Activated T-cell treated with anti-CD3 and anti-CD28 coated beads for 48 hours (primary cell): Measurements from ENCODE around the gene HAGH.
A peak's percentile ranks its signal among the peaks of the same experiment; 100 is the strongest.

ENCODE experiments used
- DNase-seq: peaks from one replicate; pipeline ENCODE4 v3.0.0-alpha.2; 2020; ENCODE audit warnings: low read depth

HAGH gene

DNA sequence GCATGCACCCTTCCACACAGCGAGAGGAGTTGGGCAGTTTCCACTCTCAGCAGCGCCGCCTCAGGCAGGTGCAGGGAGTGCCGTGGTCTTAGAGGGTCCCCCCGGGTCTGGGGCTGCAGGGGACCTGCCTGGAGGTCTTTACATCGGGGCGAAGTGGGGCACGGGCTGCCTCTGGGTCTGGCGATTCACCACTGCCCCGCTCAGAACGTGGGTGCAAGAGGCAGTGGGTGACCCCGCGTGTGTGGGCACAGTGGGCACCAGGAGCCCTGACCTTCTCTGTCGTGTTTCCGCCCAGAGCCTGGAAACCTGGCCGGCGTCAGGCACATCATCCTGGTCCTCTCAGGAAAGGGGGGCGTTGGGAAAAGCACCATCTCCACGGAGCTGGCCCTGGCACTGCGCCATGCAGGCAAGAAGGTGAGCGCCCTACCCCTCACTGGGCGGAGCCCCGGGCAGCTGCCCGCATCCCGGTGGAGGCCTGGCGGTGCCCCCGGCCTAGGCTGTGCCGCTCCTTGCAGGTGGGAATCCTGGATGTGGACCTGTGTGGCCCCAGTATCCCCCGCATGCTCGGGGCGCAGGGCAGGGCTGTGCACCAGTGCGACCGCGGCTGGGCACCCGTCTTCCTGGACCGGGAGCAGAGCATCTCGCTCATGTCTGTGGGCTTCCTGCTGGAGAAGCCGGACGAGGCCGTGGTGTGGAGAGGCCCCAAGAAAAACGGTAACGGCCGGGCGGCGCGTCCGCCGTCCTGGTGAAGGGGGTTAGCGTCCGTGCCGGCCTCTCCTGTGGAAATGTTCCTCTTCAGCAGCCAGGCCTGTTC, 40.2 kb downstream of the HAGH start:
- no peak for DNase-seq

- DNase-seq: no peak
Measured at GRCh38 chr16:1785846-1786170, 40.8 kb downstream of the HAGH start.

DNA sequence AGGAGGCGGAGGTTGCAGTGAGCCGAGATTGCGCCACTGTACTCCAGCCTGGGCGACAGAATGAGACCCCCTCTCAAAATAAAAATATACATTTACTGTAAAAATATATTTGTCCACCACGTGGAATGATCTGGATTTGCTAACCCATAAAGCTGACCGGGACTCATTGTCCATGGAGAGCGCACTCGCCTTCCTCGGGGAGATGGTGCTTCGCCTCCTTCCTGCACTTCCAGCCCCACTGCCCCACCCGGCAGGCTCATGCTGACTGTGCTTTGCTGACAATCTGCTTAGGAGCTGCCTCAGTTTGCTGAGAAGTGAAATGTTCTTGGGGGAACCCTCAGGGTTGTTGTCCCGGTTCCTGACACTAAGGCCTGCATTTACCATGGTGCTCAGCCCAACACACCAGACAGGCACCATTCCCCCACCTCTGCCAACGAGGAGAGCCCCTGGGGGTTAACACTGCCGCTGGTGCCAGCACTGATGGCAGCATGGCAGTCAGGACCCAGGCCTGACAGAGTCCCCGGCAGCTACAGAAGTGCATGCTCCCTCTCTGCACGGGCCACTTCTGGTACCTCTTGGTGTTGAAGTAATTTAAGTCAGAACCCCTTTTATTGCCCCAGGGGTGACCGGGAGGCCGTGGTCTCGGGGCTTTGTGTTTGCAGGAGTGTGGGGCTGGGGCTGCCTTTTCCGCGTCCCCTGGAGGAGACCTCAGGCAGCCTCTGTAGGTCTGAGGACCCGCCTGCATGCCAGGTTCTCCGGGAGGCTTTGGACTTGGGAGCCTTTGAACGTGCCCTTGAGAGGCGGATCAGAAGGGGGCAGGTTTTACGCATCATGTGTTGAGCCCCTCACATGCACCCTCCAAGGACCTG, 41.4 kb downstream of the HAGH start:
- no peak for DNase-seq

DNA sequence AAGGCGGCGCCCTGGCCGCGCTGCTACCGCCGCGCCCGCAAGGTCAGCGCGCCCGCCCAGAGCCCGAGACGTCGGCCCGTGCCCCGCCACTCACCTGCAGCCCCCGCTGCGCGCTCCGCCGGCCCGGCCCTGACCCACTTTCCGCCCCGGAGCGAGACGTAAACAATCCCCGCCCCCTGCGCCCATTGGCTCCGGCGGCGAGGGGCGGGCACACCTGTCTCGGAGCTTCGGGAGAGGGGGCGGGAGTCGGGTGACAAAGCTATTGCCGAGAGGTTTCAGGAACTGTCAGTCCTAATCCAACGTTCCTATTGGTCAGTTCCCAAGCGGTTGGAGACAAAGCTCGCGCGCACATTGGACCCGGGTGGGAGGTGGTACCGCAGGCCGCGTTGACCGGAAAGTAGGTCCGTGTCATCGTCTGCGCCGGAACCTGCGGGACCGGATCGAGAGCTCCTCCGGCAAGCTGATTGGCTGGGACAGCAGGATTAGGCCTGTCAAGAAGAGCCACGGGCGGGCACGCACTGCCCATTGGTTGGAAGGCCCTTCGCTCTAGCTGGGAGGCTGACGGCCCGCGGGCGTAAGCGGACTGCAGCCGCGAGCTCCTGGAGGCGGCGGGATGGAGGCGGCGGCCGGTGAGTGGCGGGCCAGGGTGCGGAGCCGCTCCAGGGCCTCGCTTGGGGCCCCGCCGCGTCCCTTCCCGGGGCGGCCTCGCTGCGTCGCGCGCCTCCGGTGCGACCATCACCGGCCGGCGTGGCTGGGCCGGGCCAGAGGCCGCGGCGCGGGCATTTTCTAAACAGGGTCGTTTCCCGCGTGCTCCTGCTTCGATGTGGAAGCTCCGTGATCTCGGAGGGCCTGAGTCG, 44.0 kb downstream of the HAGH start, which contains the start of the genes NUBP2 and SPSB3:
TSS of gene NUBP2 (plus strand) at position 553 of the 857 bp plus-strand sequence. CDS start at position 614, 61 bp downstream.
TSS of gene SPSB3 (minus strand) at position 164 of the 857 bp plus-strand sequence. CDS start 1,088 bp downstream, outside the sequence.
- DNase-seq: peak; percentile 97

GRCh38 chr16:1781758-1782407, 44.7 kb downstream of the HAGH start:
- no peak for DNase-seq

DNA sequence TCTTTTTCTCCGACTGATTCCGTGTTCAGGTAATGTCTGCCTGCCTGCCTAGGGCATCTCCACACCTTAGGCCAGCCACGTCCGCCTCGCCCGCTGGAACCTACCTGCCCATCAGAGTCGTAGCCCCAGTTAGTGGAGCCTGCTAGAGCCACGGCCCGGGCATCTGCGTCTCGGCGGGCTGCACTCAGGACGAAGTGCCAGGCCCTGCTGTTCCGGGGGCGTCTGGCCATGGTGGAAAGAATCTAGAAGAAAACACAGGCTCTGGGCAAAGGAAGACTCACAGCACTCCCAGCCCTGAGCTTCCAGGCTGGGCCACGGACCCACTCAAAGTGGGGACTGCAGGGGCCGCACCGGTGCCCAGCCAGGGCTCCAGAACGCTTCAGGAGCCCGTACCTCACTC, 45.4 kb downstream of the HAGH start:
- no peak for DNase-seq

DNA sequence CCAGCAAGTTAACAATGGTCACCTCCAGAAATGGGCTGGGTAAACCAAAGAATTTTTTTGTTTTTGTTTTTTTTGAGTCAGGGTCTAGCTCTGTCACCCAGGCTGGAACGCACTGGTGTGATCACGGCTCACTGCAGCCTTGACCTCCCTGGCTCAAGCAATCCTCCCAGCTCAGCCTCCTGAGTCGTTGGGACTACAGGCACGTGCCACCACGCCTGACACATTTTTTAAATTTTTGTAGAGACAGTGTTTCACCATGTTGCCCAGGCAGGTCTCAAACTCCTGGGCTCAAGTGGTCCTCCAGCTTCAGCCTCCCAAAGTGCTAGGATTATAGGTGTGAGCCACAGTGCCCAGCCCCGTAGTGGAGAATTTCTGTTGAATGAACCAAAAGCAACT, 46.0 kb downstream of the HAGH start:
- DNase-seq: no peak

GRCh38 chr16:1779741-1780676, 46.6 kb downstream of the HAGH start:
- DNase-seq: no peak

DNA sequence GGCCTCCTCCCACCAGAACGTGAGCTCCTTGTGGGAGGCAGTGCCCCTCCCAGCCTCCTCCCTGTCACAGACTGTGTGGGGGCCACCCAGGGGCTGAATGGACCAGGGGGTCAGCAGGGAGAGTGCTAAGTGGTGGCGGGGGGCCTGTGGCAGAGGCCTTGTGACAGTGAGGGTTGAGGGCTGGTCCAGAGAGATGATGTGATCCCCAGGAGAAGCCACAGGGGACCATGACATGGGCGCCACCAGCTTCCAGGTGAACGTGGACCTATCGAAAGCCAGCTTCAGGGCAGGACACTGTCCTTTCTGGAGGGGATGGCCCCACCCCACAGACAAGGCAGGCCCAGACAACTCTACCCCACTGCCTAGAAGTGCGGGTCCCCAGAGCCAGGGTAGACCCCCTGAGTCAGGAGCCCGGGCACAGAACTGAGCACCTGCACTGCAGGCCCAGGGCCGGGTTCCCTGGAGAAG, 47.4 kb downstream of the HAGH start:
- DNase-seq: no peak

- no peak for DNase-seq
Measured at GRCh38 chr16:1778200-1779179, 48.1 kb downstream of the HAGH start.

GRCh38 chr16:1777375-1778199, 49.0 kb downstream of the HAGH start:
- no peak for DNase-seq

DNA sequence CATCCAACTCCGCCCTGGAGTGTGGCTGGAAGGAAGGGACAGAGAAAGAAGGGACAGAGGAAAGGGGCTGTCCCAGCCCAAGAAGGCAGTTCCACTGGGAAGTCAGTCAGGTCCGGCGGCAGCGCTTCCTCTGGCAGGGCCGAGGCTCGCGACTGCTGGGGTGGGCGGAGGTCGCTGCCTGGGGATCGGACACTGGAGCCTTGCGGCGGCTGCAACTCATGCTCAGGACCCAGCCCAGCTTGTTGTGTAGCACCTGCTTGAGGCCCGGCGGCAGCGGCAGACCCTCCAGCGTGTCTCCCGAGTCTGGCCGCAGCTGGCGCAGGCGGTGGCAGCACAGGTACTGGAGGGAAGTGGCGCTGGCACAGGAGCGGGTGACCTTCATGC, 49.6 kb downstream of the HAGH start:
- DNase-seq: no peak

- DNase-seq: no peak
Measured at GRCh38 chr16:1776672-1776955, 50.0 kb downstream of the HAGH start.

DNA sequence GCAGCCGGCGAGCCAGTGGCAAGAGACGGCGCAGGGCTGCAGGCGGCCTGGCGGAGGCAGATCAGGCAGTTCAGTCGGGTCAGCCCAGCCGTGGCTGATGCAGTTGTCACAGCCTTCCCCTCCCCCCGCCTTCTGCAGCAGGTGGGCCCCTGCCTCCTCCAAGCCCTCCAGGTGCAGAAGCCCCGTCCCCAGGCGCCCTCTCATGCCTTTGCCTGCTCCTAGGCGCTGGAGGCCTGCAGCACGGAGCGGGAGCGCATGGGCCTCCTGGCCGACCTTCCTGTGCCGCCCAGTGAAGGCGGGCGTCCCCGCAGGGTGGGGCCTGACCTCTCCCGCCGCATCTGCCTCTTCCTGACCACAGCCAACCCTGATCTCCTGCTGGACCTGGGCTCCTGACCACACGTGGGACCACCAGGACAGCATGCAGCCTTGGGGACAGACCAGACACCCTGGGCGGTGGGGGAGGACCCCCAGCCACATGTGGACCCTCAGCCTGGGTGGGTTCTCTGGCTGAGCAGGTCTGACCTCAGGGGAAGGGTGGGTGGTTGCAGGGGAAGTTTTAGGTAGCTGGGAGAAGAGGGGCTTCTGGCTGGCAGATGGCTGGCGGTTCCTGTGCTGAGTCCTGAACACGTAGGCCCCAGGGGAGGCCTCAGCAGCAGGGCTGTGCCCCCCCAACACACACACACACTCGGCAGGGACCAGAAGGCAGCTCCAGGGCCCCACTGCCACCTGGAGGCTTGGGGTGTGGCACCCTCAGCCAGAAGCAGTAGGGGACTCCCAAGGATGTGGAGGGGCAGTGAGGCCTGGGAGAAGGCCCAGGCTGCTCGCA, 50.6 kb downstream of the HAGH start:
- no peak for DNase-seq

DNA sequence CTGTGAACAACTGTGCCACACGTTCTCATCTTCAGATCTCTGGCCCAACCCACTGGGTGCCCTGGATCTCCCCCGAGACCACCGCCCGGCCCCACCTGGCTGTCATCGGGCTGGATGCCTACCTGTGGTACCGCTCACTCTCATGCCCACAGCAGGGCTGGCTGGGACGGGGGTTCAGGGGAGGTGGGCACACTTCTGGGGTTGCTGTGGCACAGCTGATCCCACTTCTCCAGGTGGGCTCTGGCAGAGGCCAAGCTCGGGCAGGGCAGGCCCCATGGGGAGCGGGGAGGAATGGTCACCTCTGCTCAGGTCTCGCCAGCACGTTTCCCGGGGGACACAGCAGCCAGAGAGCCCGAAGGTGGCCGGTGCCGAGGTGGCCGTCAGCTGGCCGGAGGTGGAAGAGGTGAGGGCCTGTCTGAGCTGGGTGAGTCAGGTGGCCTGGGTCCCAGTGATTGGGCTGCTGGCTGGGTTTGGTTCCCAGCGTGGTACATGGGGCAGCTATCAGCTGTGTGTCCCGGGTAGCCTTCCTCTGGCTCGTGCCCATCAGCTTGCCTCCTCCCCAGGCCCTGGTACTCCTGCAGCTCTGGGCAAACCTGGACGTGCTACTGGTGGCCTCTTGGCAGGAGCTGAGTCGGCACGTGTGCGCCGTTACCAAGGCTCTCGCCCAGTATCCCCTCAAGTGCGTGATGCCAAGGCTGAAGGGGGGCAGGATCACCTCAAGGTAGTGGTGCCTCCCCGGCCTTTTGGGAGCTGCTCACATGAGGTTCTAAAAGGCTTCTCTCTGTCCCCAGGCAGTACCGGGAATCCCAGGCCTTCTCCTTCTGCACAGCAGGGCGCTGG, 51.4 kb downstream of the HAGH start:
- no peak for DNase-seq

DNA sequence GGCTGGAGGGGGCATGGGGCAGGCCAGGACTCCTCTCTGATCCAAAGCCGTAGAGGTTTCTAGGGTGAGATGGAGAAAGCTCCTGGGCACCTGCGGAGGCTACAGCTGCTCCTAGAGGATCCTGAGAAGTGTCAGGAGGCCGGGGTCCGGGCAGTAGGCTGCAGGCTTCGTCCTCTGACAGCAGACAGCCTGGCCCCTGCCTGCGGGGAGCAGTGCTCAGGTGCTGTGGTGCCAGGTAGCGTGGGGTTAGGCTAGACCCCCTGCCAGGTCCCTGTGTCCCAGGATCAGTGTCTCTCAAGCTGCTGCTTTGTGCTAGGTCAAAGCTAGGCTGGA, 52.2 kb downstream of the HAGH start:
- DNase-seq: no peak
